HUES64 (cell line): ENCODE measurements around the gene COPS3.
"Not testable (repeated sequence)": the region's sequence is repeated elsewhere in the genome, so short reads cannot be mapped to it uniquely, and the experiment has no call there.

Experiments
- H3K27ac ChIP-seq: 2 replicates; pipeline ENCODE4 v1.7.0; 2013; ENCODE audit warnings: low read depth, low read length, inconsistent platforms
- H3K27me3 ChIP-seq: 2 replicates; pipeline ENCODE4 v1.6.1; 2013; ENCODE audit warnings: mild to moderate bottlenecking, low read length; ENCODE audit not compliant: insufficient read depth
- H3K36me3 ChIP-seq: 2 replicates; pipeline ENCODE4 v1.6.1; 2013; ENCODE audit warnings: mild to moderate bottlenecking, low read length; ENCODE audit not compliant: insufficient read depth
- H3K4me1 ChIP-seq: 2 replicates; pipeline ENCODE4 v1.6.1; 2013; ENCODE audit warnings: mild to moderate bottlenecking, low read length, moderate library complexity; ENCODE audit not compliant: insufficient read depth
- H3K4me3 ChIP-seq: 2 replicates; pipeline ENCODE4 v1.5.1; 2013; ENCODE audit warnings: mild to moderate bottlenecking, low read length, moderate library complexity
- H3K9ac ChIP-seq: 2 replicates; pipeline ENCODE4 v1.6.1; 2013; ENCODE audit warnings: mild to moderate bottlenecking, low read depth, low read length
- H3K9me3 ChIP-seq: 2 replicates; pipeline ENCODE4 v1.6.1; 2013; ENCODE audit warnings: low read depth, low read length; ENCODE audit not compliant: insufficient read depth
- WGBS: fragments of 150-250, 120-280 bp; methylation state at CpG from one replicate; pipeline ENCODE4 v1.1.7; 2013; ENCODE audit warnings: missing lambda C conversion rate; 5-methylcytosine and 5-hydroxymethylcytosine counted together

COPS3 gene

GRCh38 chr17:17264430-17264829, 16.6 kb downstream of the COPS3 start:
- WGBS: 83% methylated on average over 2 of the region's 2 CpGs
- peaks cover 87% of the 10 kb centered on the region for H3K36me3 ChIP-seq
- H3K9ac ChIP-seq: no peak overlapping the region

GRCh38 chr17:17258998-17259397, 22.0 kb downstream of the COPS3 start:
- Histone ChIP-seq H3K9me3 (no peaks in the 10 kb centered on the region), H3K4me1 (no peaks in the 10 kb centered on the region), H3K27me3 (no peaks in the 10 kb centered on the region), H3K36me3 (peaks cover 83% of the 10 kb centered on the region), H3K9ac (no peak overlapping the region), H3K4me3 (no peak overlapping the region), H3K27ac (no peak overlapping the region)
- WGBS: 96% methylated on average over 4 of the region's 4 CpGs

More at GRCh38 chr17:17264430-17264829, 16.6 kb downstream of the COPS3 start:
- no peaks in the 10 kb centered on the region for H3K4me1 ChIP-seq
- H3K27ac ChIP-seq: no peak overlapping the region
- H3K9me3 ChIP-seq: no peaks in the 10 kb centered on the region
- H3K27me3 ChIP-seq: no peaks in the 10 kb centered on the region
- H3K4me3 ChIP-seq: no peak overlapping the region

- peaks cover 87% of the 10 kb centered on the region for H3K36me3 ChIP-seq
- H3K4me1 ChIP-seq: no peaks in the 10 kb centered on the region
- H3K27me3 ChIP-seq: no peaks in the 10 kb centered on the region
- no peak overlapping the region for H3K27ac ChIP-seq
- no peaks in the 10 kb centered on the region for H3K9me3 ChIP-seq
- no peak overlapping the region for H3K4me3 ChIP-seq
- 95% methylated on average over 7 of the region's 7 CpGs for WGBS
- H3K9ac ChIP-seq: no peak overlapping the region
These were observed 23.0 kb downstream of the COPS3 start for GRCh38 chr17:17258011-17258410.

GRCh38 chr17:17256316-17256715, 24.7 kb downstream of the COPS3 start:
- H3K4me3 ChIP-seq: no peak overlapping the region
- 98% methylated on average over 1 of the region's 1 CpG for WGBS
- no peaks in the 10 kb centered on the region for H3K4me1 ChIP-seq
- H3K27ac ChIP-seq: no peak overlapping the region
- no peak overlapping the region for H3K9ac ChIP-seq
- peaks cover 91% of the 10 kb centered on the region for H3K36me3 ChIP-seq
- no peaks in the 10 kb centered on the region for H3K27me3 ChIP-seq
- no peaks in the 10 kb centered on the region for H3K9me3 ChIP-seq

- not testable (repeated sequence) for H3K9ac ChIP-seq, H3K4me3 ChIP-seq, H3K4me1 ChIP-seq, H3K27me3 ChIP-seq, H3K9me3 ChIP-seq, H3K27ac ChIP-seq
- peaks cover 87% of the 10 kb centered on the region for H3K36me3 ChIP-seq
- 90% methylated on average over 11 of the region's 11 CpGs for WGBS
These were observed 25.4 kb downstream of the COPS3 start for GRCh38 chr17:17255689-17256088.

GRCh38 chr17:17254036-17254435, 27.0 kb downstream of the COPS3 start:
- 93% methylated on average over 2 of the region's 3 CpGs for WGBS
- Histone ChIP-seq H3K27me3 (no peaks in the 10 kb centered on the region), H3K4me1 (no peaks in the 10 kb centered on the region), H3K9me3 (no peaks in the 10 kb centered on the region), H3K36me3 (peaks cover 82% of the 10 kb centered on the region), H3K4me3 (no peak overlapping the region), H3K9ac (no peak overlapping the region), H3K27ac (no peak overlapping the region)

- Histone ChIP-seq H3K4me1 (no peaks in the 10 kb centered on the region), H3K27ac (no peak overlapping the region), H3K36me3 (peaks cover 82% of the 10 kb centered on the region), H3K9ac (no peak overlapping the region), H3K27me3 (no peaks in the 10 kb centered on the region), H3K4me3 (no peak overlapping the region), H3K9me3 (no peaks in the 10 kb centered on the region)
- WGBS: 96% methylated on average over 3 of the region's 3 CpGs
These were observed 27.6 kb downstream of the COPS3 start for GRCh38 chr17:17253406-17253805.

GRCh38 chr17:17252149-17252661, 28.8 kb downstream of the COPS3 start:
- H3K36me3 ChIP-seq: peaks cover 85% of the 10 kb centered on the region
- H3K27ac ChIP-seq: no peak overlapping the region
- WGBS: 90% methylated on average over 9 of the region's 9 CpGs
- no peak overlapping the region for H3K9ac ChIP-seq
- no peaks in the 10 kb centered on the region for H3K9me3 ChIP-seq
- no peaks in the 10 kb centered on the region for H3K4me1 ChIP-seq
- H3K4me3 ChIP-seq: no peak overlapping the region
- H3K27me3 ChIP-seq: no peaks in the 10 kb centered on the region

GRCh38 chr17:17246879-17247278, 34.2 kb downstream of the COPS3 start:
- over 99% methylated on average over 3 of the region's 3 CpGs for WGBS
- no peak overlapping the region for H3K27ac ChIP-seq
- peaks cover 52% of the 10 kb centered on the region for H3K36me3 ChIP-seq
- no peaks in the 10 kb centered on the region for H3K4me1 ChIP-seq
- no peak overlapping the region for H3K4me3 ChIP-seq
- no peaks in the 10 kb centered on the region for H3K27me3 ChIP-seq
- no peaks in the 10 kb centered on the region for H3K9me3 ChIP-seq
- no peak overlapping the region for H3K9ac ChIP-seq

GRCh38 chr17:17243163-17243562, 37.9 kb downstream of the COPS3 start:
- WGBS: 91% methylated on average over 6 of the region's 6 CpGs
- Histone ChIP-seq H3K9ac (no peak overlapping the region), H3K9me3 (no peaks in the 10 kb centered on the region), H3K36me3 (peaks cover 26% of the 10 kb centered on the region), H3K27ac (no peak overlapping the region), H3K27me3 (no peaks in the 10 kb centered on the region), H3K4me3 (no peak overlapping the region), H3K4me1 (no peaks in the 10 kb centered on the region)

- Histone ChIP-seq H3K4me3 (no peak overlapping the region), H3K27ac (no peak overlapping the region), H3K36me3 (peaks cover 17% of the 10 kb centered on the region), H3K9me3 (no peaks in the 10 kb centered on the region), H3K27me3 (no peaks in the 10 kb centered on the region), H3K4me1 (no peaks in the 10 kb centered on the region), H3K9ac (no peak overlapping the region)
- 94% methylated on average over 7 of the region's 7 CpGs for WGBS
These were observed 38.8 kb downstream of the COPS3 start for GRCh38 chr17:17242246-17242645.

GRCh38 chr17:17241656-17242055, 39.4 kb downstream of the COPS3 start:
- Histone ChIP-seq H3K36me3 (peaks cover 11% of the 10 kb centered on the region), H3K9ac (no peak overlapping the region), H3K4me1 (no peaks in the 10 kb centered on the region), H3K9me3 (no peaks in the 10 kb centered on the region), H3K4me3 (no peak overlapping the region), H3K27me3 (no peaks in the 10 kb centered on the region), H3K27ac (no peak overlapping the region)
- WGBS: 87% methylated on average over 10 of the region's 10 CpGs
